IPS-15b (cell line): Measurements from ENCODE around the gene CAPZA3.
"Not testable (repeated sequence)": the region's sequence is repeated elsewhere in the genome, so short reads cannot be mapped to it uniquely, and the experiment has no call there.

ENCODE experiments used
- H3K27me3 ChIP-seq: one replicate; pipeline ENCODE4 v1.6.1; 2013; ENCODE audit warnings: low read length; ENCODE audit not compliant: control insufficient read depth, insufficient read depth
- H3K36me3 ChIP-seq: one replicate; pipeline ENCODE4 v1.6.1; 2013; ENCODE audit warnings: low read length; ENCODE audit not compliant: control insufficient read depth, insufficient read depth
- H3K4me1 ChIP-seq: one replicate; pipeline ENCODE4 v1.6.1; 2013; ENCODE audit warnings: mild to moderate bottlenecking, low read length; ENCODE audit not compliant: control insufficient read depth, insufficient read depth
- H3K4me3 ChIP-seq: one replicate; pipeline ENCODE4 v1.5.1; 2013; ENCODE audit warnings: low read depth, low read length
- H3K9ac ChIP-seq: one replicate; pipeline ENCODE4 v1.6.1; 2013; ENCODE audit warnings: low read depth, mild to moderate bottlenecking, low read length
- H3K9me3 ChIP-seq: one replicate; pipeline ENCODE4 v1.6.1; 2013; ENCODE audit warnings: mild to moderate bottlenecking, low read length; ENCODE audit not compliant: control insufficient read depth, insufficient read depth

The CAPZA3 gene

GRCh38 chr12:18737819-18738218, at the start of gene CAPZA3, which contains the start of gene PLCZ1:
CAPZA3 (plus strand) TSS chr12:18738119; CDS start chr12:18738269, 150 bp downstream.
PLCZ1 (minus strand) TSS chr12:18738012; CDS start chr12:18737371, 641 bp downstream.
- no peaks in the 10 kb centered on the region for H3K4me1 ChIP-seq
- no peak within 1 kb of the TSS for H3K4me3 ChIP-seq
- H3K27me3 ChIP-seq = no peaks in the 10 kb centered on the region
- no peak within 1 kb of the TSS for H3K9ac ChIP-seq
- H3K9me3 ChIP-seq = no peaks in the 10 kb centered on the region
- no peaks in the 10 kb centered on the region for H3K36me3 ChIP-seq

- Histone ChIP-seq H3K9me3 (no peaks in the 10 kb centered on the region), H3K4me1 (no peaks in the 10 kb centered on the region), H3K27me3 (no peaks in the 10 kb centered on the region), H3K36me3 (no peaks in the 10 kb centered on the region), H3K4me3 (no peak overlapping the region), H3K9ac (no peak overlapping the region)
Observed at GRCh38 chr12:18689771-18690170, 48.1 kb upstream of the CAPZA3 start.

- Histone ChIP-seq H3K9ac (no peak overlapping the region), H3K27me3 (no peaks in the 10 kb centered on the region), H3K36me3 (no peaks in the 10 kb centered on the region), H3K9me3 (no peaks in the 10 kb centered on the region), H3K4me1 (no peaks in the 10 kb centered on the region), H3K4me3 (no peak overlapping the region)
Observed at GRCh38 chr12:18690653-18691052, 47.3 kb upstream of the CAPZA3 start.

- not testable (repeated sequence) for H3K9ac ChIP-seq, H3K36me3 ChIP-seq, H3K9me3 ChIP-seq, H3K27me3 ChIP-seq, H3K4me3 ChIP-seq, H3K4me1 ChIP-seq
Observed at GRCh38 chr12:18693986-18694385, 43.9 kb upstream of the CAPZA3 start.

- Histone ChIP-seq H3K4me1 (no peaks in the 10 kb centered on the region), H3K27me3 (no peaks in the 10 kb centered on the region), H3K9me3 (no peaks in the 10 kb centered on the region), H3K9ac (no peak overlapping the region), H3K36me3 (no peaks in the 10 kb centered on the region), H3K4me3 (no peak overlapping the region)
Observed at GRCh38 chr12:18696971-18697602, 40.8 kb upstream of the CAPZA3 start.

GRCh38 chr12:18700271-18700670, 37.6 kb upstream of the CAPZA3 start:
- H3K9me3 ChIP-seq = no peaks in the 10 kb centered on the region
- no peaks in the 10 kb centered on the region for H3K4me1 ChIP-seq
- no peaks in the 10 kb centered on the region for H3K36me3 ChIP-seq
- no peak overlapping the region for H3K4me3 ChIP-seq
- no peaks in the 10 kb centered on the region for H3K27me3 ChIP-seq
- H3K9ac ChIP-seq = no peak overlapping the region

GRCh38 chr12:18703321-18703720, 34.6 kb upstream of the CAPZA3 start:
- H3K4me1 ChIP-seq = no peaks in the 10 kb centered on the region
- no peaks in the 10 kb centered on the region for H3K9me3 ChIP-seq
- H3K9ac ChIP-seq = no peak overlapping the region
- no peaks in the 10 kb centered on the region for H3K27me3 ChIP-seq
- H3K36me3 ChIP-seq = no peaks in the 10 kb centered on the region
- H3K4me3 ChIP-seq = no peak overlapping the region

GRCh38 chr12:18703911-18704310, 34.0 kb upstream of the CAPZA3 start:
- Histone ChIP-seq H3K9ac (no peak overlapping the region), H3K4me3 (no peak overlapping the region), H3K9me3 (no peaks in the 10 kb centered on the region), H3K27me3 (no peaks in the 10 kb centered on the region), H3K4me1 (no peaks in the 10 kb centered on the region), H3K36me3 (no peaks in the 10 kb centered on the region)

GRCh38 chr12:18706798-18707197, 31.1 kb upstream of the CAPZA3 start:
- Histone ChIP-seq H3K9me3 (no peaks in the 10 kb centered on the region), H3K9ac (no peak overlapping the region), H3K36me3 (no peaks in the 10 kb centered on the region), H3K4me3 (no peak overlapping the region), H3K27me3 (no peaks in the 10 kb centered on the region), H3K4me1 (no peaks in the 10 kb centered on the region)

GRCh38 chr12:18716236-18716635, 21.7 kb upstream of the CAPZA3 start:
- Histone ChIP-seq H3K4me1 (no peaks in the 10 kb centered on the region), H3K4me3 (no peak overlapping the region), H3K9me3 (no peaks in the 10 kb centered on the region), H3K36me3 (no peaks in the 10 kb centered on the region), H3K9ac (no peak overlapping the region), H3K27me3 (no peaks in the 10 kb centered on the region)

GRCh38 chr12:18718462-18718861, 19.5 kb upstream of the CAPZA3 start:
- H3K36me3 ChIP-seq = no peaks in the 10 kb centered on the region
- H3K4me1 ChIP-seq = no peaks in the 10 kb centered on the region
- no peaks in the 10 kb centered on the region for H3K27me3 ChIP-seq
- H3K4me3 ChIP-seq = no peak overlapping the region
- H3K9me3 ChIP-seq = no peaks in the 10 kb centered on the region
- no peak overlapping the region for H3K9ac ChIP-seq

GRCh38 chr12:18719922-18720510, 17.9 kb upstream of the CAPZA3 start:
- H3K4me1 ChIP-seq = no peaks in the 10 kb centered on the region
- no peaks in the 10 kb centered on the region for H3K9me3 ChIP-seq
- H3K4me3 ChIP-seq = no peak overlapping the region
- H3K27me3 ChIP-seq = no peaks in the 10 kb centered on the region
- H3K9ac ChIP-seq = no peak overlapping the region
- H3K36me3 ChIP-seq = no peaks in the 10 kb centered on the region
